ENCODE data around the gene SAP30BP. TPM values are rescaled to one million over a fixed set of nuclear protein-coding genes. Genes with fewer than 3 reads are reported as not detected.

SAP30BP gene
- total and polyA plus RNA-seq, 8 donors = 58.9 to 111 (median 101) TPM

DNA sequence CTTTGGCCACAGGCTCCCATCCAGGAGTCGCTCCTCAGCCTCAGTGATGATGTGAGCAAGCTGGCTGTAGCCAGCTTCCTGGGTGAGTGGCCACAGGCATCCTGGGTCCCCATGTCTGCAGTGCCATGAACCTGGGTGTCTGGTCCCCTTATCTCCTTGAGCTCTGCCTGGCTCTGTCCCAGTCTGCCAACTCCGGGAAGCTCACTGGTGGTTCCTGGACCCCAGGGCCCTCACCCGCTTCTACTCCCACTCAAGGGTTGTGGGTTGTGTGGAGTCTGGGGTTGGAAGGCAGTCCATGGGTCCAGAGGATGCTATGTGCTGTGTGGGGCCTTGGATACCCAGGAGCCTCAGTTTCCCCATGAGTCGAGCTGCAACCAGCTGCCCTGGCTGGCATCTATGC, 45.6 kb upstream of the SAP30BP start:
- intact Hi-C loops (cut with DNase I) = no loop called here
- Histone ChIP-seq H3K4me3 (no peak overlapping the region), H3K27ac (no peak overlapping the region), H3K4me1 (no peaks in the 10 kb centered on the region), H3K36me3 (peaks cover 0 to 97% of the 10 kb centered on the region in 2 donors), H3K27me3 (no peaks in the 10 kb centered on the region), H3K9me3 (no peaks in the 10 kb centered on the region)
- ATAC-seq (no peak), DNase-seq (no peak)
- TF ChIP-seq, protein P1, sequence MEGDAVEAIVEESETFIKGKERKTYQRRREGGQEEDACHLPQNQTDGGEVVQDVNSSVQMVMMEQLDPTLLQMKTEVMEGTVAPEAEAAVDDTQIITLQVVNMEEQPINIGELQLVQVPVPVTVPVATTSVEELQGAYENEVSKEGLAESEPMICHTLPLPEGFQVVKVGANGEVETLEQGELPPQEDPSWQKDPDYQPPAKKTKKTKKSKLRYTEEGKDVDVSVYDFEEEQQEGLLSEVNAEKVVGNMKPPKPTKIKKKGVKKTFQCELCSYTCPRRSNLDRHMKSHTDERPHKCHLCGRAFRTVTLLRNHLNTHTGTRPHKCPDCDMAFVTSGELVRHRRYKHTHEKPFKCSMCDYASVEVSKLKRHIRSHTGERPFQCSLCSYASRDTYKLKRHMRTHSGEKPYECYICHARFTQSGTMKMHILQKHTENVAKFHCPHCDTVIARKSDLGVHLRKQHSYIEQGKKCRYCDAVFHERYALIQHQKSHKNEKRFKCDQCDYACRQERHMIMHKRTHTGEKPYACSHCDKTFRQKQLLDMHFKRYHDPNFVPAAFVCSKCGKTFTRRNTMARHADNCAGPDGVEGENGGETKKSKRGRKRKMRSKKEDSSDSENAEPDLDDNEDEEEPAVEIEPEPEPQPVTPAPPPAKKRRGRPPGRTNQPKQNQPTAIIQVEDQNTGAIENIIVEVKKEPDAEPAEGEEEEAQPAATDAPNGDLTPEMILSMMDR (IDR thresholded peaks at IDR 0.05) = no peak

DNA sequence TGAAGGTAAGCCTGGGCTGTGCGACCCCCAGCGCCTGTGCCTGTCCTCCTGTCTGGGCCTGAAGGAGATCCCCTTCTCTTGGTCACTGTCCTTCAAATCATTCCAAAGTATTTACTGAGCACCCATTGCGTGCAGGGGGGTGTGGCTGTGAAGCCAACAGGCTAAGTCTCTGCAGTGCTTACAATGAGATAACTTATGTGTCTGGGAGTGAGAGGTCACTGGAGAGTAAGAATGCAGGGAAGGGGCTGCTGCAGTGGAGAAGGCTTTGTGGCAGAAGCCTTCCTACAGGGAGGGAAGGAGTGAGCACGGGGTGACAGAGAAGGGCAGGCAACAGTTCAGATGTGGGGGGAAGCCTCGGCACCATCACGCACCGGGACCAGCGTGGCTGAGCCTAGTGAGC, 45.1 kb upstream of the SAP30BP start:
- Histone ChIP-seq H3K36me3 (peaks cover 0 to 97% of the 10 kb centered on the region in 2 donors), H3K27ac (no peak overlapping the region), H3K9me3 (no peaks in the 10 kb centered on the region), H3K27me3 (no peaks in the 10 kb centered on the region), H3K4me3 (no peak overlapping the region), H3K4me1 (no peaks in the 10 kb centered on the region)
- ATAC-seq = no peak
- TF ChIP-seq, protein P1 (IDR thresholded peaks at IDR 0.05) = no peak
- peak in 1 of 4 donors; percentile 43 for DNase-seq
- intact Hi-C loops (cut with DNase I) = no loop called here

DNA sequence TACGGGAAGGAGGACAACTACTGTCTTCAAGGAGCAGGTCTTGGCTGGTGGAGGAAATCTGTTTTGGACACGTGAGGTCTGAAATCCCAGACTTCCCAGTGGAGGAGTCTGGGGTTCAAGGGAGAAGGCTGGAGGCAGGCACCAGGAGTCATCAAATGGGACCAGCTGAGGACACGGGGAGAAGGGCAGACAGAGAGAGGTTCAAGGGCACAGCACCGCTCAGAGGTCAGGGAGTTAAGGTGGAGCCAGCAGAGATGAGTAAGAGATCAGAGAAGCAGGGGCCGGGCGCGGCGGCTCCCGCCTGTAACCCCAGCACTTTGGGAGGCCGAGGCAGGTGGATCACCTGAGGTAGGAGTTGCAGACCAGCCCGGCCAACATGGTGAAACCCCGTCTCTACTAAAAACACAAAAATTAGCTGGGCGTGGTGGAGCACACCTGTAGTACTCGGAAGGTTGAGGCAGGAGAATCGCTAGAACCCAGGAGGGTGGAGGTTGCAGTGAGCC, 44.3 kb upstream of the SAP30BP start:
- DNase-seq (peak in 1 of 4 donors; percentile 52), ATAC-seq (no peak)
- TF ChIP-seq, protein P1 (IDR thresholded peaks at IDR 0.05) = no peak
- Histone ChIP-seq H3K27ac (no peak overlapping the region), H3K9me3 (no peaks in the 10 kb centered on the region), H3K27me3 (no peaks in the 10 kb centered on the region), H3K36me3 (peaks cover 0 to 96% of the 10 kb centered on the region in 2 donors), H3K4me1 (no peaks in the 10 kb centered on the region), H3K4me3 (no peak overlapping the region)
- intact Hi-C loops (cut with DNase I) = no loop called here

DNA sequence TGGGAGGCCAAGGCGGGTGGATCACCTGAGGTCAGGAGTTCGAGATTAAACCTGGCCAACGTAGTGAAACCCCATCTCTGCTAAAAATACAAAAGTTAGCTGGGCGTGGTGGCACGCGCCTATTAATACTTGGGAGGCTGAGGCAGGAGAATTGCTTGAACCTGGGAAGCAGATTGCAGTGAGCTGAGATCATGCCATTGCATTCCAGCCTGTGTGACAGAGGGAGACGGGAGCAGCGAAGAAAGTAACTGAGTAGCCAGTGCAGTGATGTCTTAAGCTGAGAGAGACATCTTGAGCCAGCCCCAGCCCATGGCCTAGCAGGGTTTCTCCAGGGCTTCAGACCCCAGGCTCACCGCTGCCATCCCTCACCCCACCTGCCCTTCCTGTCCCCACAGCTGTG, 43.8 kb upstream of the SAP30BP start:
- no peak overlapping the region for H3K4me3 ChIP-seq
- peaks cover 0 to 94% of the 10 kb centered on the region in 2 donors for H3K36me3 ChIP-seq
- DNase-seq = no peak
- H3K9me3 ChIP-seq = no peaks in the 10 kb centered on the region
- H3K27ac ChIP-seq = no peak overlapping the region
- no peaks in the 10 kb centered on the region for H3K27me3 ChIP-seq
- no peak for ATAC-seq
- TF ChIP-seq, protein P1 (IDR thresholded peaks at IDR 0.05) = no peak
- no peaks in the 10 kb centered on the region for H3K4me1 ChIP-seq
- intact Hi-C loops (cut with DNase I) = no loop called here

DNA sequence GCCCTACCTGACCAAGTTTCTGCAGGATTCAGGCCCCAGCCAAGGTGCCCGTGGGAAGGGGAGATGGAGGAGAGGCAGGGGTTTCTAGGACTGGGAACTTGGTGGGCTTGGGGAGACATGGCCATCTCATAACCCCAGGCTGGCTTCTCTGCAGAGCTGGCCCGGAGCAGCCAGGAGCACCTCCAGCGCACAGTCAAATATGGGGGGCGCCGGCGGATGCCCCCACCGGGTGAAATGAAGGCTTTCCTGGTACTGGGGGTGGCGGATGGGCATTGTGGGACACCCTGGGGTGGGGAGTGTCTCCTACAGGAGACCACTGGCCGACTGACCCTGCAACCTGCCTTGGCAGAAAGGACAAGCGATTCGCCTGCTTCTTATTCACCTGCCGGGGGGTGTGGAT, 43.1 kb upstream of the SAP30BP start:
- Histone ChIP-seq H3K4me1 (no peaks in the 10 kb centered on the region), H3K27me3 (no peaks in the 10 kb centered on the region), H3K27ac (no peak overlapping the region), H3K9me3 (no peaks in the 10 kb centered on the region), H3K4me3 (no peak overlapping the region), H3K36me3 (peaks cover 0 to 90% of the 10 kb centered on the region in 2 donors)
- TF ChIP-seq, protein P1 (IDR thresholded peaks at IDR 0.05) = no peak
- no peak for ATAC-seq
- DNase-seq = no peak
- intact Hi-C loops (cut with DNase I) = no loop called here
